Measurements from ENCODE around the gene NKAIN2.

DNA sequence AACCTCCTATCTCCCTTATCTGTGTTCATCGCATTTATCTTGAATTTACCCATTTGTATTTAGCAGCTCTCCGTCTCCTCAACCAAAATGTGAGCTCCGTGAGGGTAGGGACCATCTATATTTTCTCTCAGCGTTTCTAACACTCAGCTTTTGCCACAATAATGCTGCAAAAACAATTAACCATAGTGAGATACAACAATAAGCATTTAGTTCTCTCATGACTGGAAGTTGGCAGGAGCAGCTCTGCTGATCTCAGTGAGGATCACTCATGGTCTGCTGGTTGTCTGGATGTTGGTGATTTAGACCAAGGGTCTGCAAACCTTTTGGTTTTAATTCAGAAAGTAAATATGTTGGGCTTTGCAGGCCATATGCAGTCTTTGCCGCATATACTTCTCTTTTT, 763.7 kb downstream of the NKAIN2 start:
- TF ChIP-seq, protein P1, sequence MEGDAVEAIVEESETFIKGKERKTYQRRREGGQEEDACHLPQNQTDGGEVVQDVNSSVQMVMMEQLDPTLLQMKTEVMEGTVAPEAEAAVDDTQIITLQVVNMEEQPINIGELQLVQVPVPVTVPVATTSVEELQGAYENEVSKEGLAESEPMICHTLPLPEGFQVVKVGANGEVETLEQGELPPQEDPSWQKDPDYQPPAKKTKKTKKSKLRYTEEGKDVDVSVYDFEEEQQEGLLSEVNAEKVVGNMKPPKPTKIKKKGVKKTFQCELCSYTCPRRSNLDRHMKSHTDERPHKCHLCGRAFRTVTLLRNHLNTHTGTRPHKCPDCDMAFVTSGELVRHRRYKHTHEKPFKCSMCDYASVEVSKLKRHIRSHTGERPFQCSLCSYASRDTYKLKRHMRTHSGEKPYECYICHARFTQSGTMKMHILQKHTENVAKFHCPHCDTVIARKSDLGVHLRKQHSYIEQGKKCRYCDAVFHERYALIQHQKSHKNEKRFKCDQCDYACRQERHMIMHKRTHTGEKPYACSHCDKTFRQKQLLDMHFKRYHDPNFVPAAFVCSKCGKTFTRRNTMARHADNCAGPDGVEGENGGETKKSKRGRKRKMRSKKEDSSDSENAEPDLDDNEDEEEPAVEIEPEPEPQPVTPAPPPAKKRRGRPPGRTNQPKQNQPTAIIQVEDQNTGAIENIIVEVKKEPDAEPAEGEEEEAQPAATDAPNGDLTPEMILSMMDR (IDR thresholded peaks at IDR 0.05), result no peak
- TF ChIP-seq POLR2AphosphoS5 (IDR thresholded peaks at IDR 0.05) (no peak), POLR2A (IDR thresholded peaks at IDR 0.05) (no peak)

Data from sigmoid colon (tissue), 4 donors.